GM19397 (cell line): ENCODE results near the gene ST14.

Source experiments
- ATAC-seq: cut with Tn5 transposase; IDR thresholded peaks from one replicate; pipeline ENCODE4 v1.9.1; 2021; ENCODE audit warnings: mild to moderate bottlenecking, moderate library complexity; ENCODE audit not compliant: unreplicated experiment

ST14 gene

GRCh38 chr11:130159657-130160497 lies at the start of gene ST14:
ST14 (plus strand) TSS chr11:130159782; CDS start chr11:130159980, 198 bp downstream.
- no peak for ATAC-seq

- ATAC-seq: no peak
Measured at GRCh38 chr11:130110339-130111108, 49.1 kb upstream of the ST14 start.

GRCh38 chr11:130112071-130112830 lies 47.3 kb upstream of the ST14 start:
- no peak for ATAC-seq

GRCh38 chr11:130114281-130114680 lies 45.3 kb upstream of the ST14 start:
- ATAC-seq: no peak

GRCh38 chr11:130114726-130115125 lies 44.9 kb upstream of the ST14 start:
- no peak for ATAC-seq

GRCh38 chr11:130115218-130115617 lies 44.4 kb upstream of the ST14 start:
- ATAC-seq: no peak

- ATAC-seq: peak; percentile 70
Measured at GRCh38 chr11:130118165-130118564, 41.4 kb upstream of the ST14 start.

- no peak for ATAC-seq
Measured at GRCh38 chr11:130118636-130119387, 40.8 kb upstream of the ST14 start.

GRCh38 chr11:130120045-130120444 lies 39.5 kb upstream of the ST14 start:
- ATAC-seq: no peak

- no peak for ATAC-seq
Measured at GRCh38 chr11:130121445-130121978, 38.1 kb upstream of the ST14 start.

GRCh38 chr11:130122141-130122575 lies 37.4 kb upstream of the ST14 start:
- ATAC-seq: no peak

- ATAC-seq: no peak
Measured at GRCh38 chr11:130123414-130124040, 36.1 kb upstream of the ST14 start.

- no peak for ATAC-seq
Measured at GRCh38 chr11:130124096-130124495, 35.5 kb upstream of the ST14 start.

GRCh38 chr11:130125638-130126037 lies 33.9 kb upstream of the ST14 start:
- no peak for ATAC-seq

GRCh38 chr11:130126516-130126915 lies 33.1 kb upstream of the ST14 start:
- no peak for ATAC-seq

- no peak for ATAC-seq
Measured at GRCh38 chr11:130127509-130127908, 32.1 kb upstream of the ST14 start.

GRCh38 chr11:130128626-130129025 lies 31.0 kb upstream of the ST14 start:
- ATAC-seq: no peak

- no peak for ATAC-seq
Measured at GRCh38 chr11:130129922-130130321, 29.7 kb upstream of the ST14 start.

GRCh38 chr11:130131961-130132850 lies 27.4 kb upstream of the ST14 start:
- ATAC-seq: no peak
